Loucy (cell line): ENCODE data around the gene BCAS3.
A peak's percentile ranks its signal among the peaks of the same experiment; 100 is the strongest.

Experiments
- H2AFZ ChIP-seq: fragments of 200-600 bp; sonication (generic); 2 replicates; pipeline ENCODE4 v1.6.0; 2016; ENCODE audit warnings: antibody characterized with exemption, mild to moderate bottlenecking, low read length, moderate library complexity
- H3F3A ChIP-seq: fragments of 200-600 bp; 2 replicates; pipeline ENCODE4 v1.6.0; 2016; ENCODE audit warnings: antibody characterized with exemption, low read depth, mild to moderate bottlenecking
- H3K27me3 ChIP-seq: fragments of 200-600 bp; sonication (generic); 2 replicates; pipeline ENCODE4 v1.6.1; 2014; ENCODE audit warnings: low read length, mild to moderate bottlenecking; ENCODE audit not compliant: insufficient read depth, poor library complexity, severe bottlenecking
- H3K36me3 ChIP-seq: fragments of 200-600 bp; sonication (generic); 2 replicates; pipeline ENCODE4 v1.6.1; 2016; ENCODE audit warnings: low read length; ENCODE audit not compliant: insufficient read depth
- H3K4me1 ChIP-seq: fragments of 200-600 bp; sonication (generic); 2 replicates; pipeline ENCODE4 v1.5.1; 2014; ENCODE audit warnings: low read length, mild to moderate bottlenecking; ENCODE audit not compliant: insufficient read depth, poor library complexity, severe bottlenecking
- H3K4me2 ChIP-seq: fragments of 200-600 bp; sonication (generic); 2 replicates; pipeline ENCODE4 v1.6.0; 2014; ENCODE audit warnings: antibody characterized with exemption, low read length, low read depth, mild to moderate bottlenecking; ENCODE audit not compliant: poor library complexity, severe bottlenecking
- H3K4me3 ChIP-seq: fragments of 200-600 bp; sonication (generic); 2 replicates; pipeline ENCODE4 v1.5.1; 2014; ENCODE audit warnings: low read length, mild to moderate bottlenecking, mixed read lengths; ENCODE audit not compliant: poor library complexity, severe bottlenecking
- H3K79me2 ChIP-seq: fragments of 200-600 bp; sonication (generic); 2 replicates; pipeline ENCODE4 v1.6.1; 2014; ENCODE audit warnings: low read length; ENCODE audit not compliant: insufficient read depth
- H3K9ac ChIP-seq: fragments of 200-600 bp; sonication (generic); 2 replicates; pipeline ENCODE4 v1.6.0; 2014; ENCODE audit warnings: mild to moderate bottlenecking, low read depth, low read length, moderate library complexity; ENCODE audit not compliant: poor library complexity, severe bottlenecking
- H3K9me2 ChIP-seq: fragments of 200-600 bp; sonication (generic); replicated peaks from 2 replicates; pipeline ENCODE4 v1.6.1; 2016; ENCODE audit warnings: low read depth, low read length, mixed read lengths
- H3K9me3 ChIP-seq: fragments of 200-600 bp; sonication (generic); 2 replicates; pipeline ENCODE4 v1.6.1; 2014; ENCODE audit warnings: mild to moderate bottlenecking, antibody characterized with exemption, low read length, low read depth; ENCODE audit not compliant: insufficient read depth
- H4K20me1 ChIP-seq: fragments of 200-600 bp; sonication (generic); 2 replicates; pipeline ENCODE4 v1.6.0; 2014; ENCODE audit warnings: antibody characterized with exemption, low read length, mild to moderate bottlenecking; ENCODE audit not compliant: insufficient read depth, poor library complexity, severe bottlenecking
- CTCF ChIP-seq: fragments of 200-600 bp; sonication (generic); conservative IDR thresholded peaks from 2 replicates; pipeline ENCODE4 v1.5.1; 2014; ENCODE audit warnings: mild to moderate bottlenecking, antibody characterized with exemption, low read length
- EZH2phosphoT487 ChIP-seq: fragments of 200-600 bp; IDR thresholded peaks from 2 replicates; pipeline ENCODE4 v1.6.1; 2018; ENCODE audit warnings: antibody characterized with exemption, mild to moderate bottlenecking, moderate library complexity, borderline replicate concordance

The BCAS3 gene

GRCh38 chr17:61064087-61064951, 386.7 kb downstream of the BCAS3 start:
- Histone ChIP-seq H3K4me1 (peaks cover 17% of the 10 kb centered on the region), H4K20me1 (no peaks in the 10 kb centered on the region), H3K9me3 (no peaks in the 10 kb centered on the region), H3K4me3 (peak overlapping the region; percentile 53), H3K9ac (peak overlapping the region; percentile 39), H3F3A (no peaks in the 10 kb centered on the region), H3K9me2 (no peaks in the 10 kb centered on the region), H3K79me2 (no peaks in the 10 kb centered on the region), H3K36me3 (no peaks in the 10 kb centered on the region), H3K27me3 (no peaks in the 10 kb centered on the region), H2AFZ (peak overlapping the region; percentile 67; the same call in 1 of the 2 replicates), H3K4me2 (peak overlapping the region; percentile 72)
- TF ChIP-seq CTCF (no peak), EZH2phosphoT487 (no peak)

GRCh38 chr17:61065263-61065773, 387.7 kb downstream of the BCAS3 start:
- Histone ChIP-seq H3K9me3 (no peaks in the 10 kb centered on the region), H3F3A (no peaks in the 10 kb centered on the region), H3K9ac (peak overlapping the region; percentile 39), H3K27me3 (no peaks in the 10 kb centered on the region), H3K79me2 (no peaks in the 10 kb centered on the region), H3K4me3 (peak overlapping the region; percentile 53), H3K36me3 (no peaks in the 10 kb centered on the region), H2AFZ (peak overlapping the region; percentile 44; the same call in 1 of the 2 replicates), H3K4me2 (peak overlapping the region; percentile 72), H3K9me2 (no peaks in the 10 kb centered on the region), H4K20me1 (no peaks in the 10 kb centered on the region), H3K4me1 (peaks cover 17% of the 10 kb centered on the region)
- TF ChIP-seq EZH2phosphoT487 (no peak), CTCF (no peak)

- Histone ChIP-seq H3K4me1 (peaks cover 17% of the 10 kb centered on the region), H2AFZ (no peak overlapping the region), H3K9ac (no peak overlapping the region), H3K9me3 (no peaks in the 10 kb centered on the region), H3F3A (no peaks in the 10 kb centered on the region), H3K79me2 (no peaks in the 10 kb centered on the region), H3K4me2 (no peak overlapping the region), H3K27me3 (no peaks in the 10 kb centered on the region), H4K20me1 (no peaks in the 10 kb centered on the region), H3K4me3 (no peak overlapping the region), H3K36me3 (no peaks in the 10 kb centered on the region), H3K9me2 (no peaks in the 10 kb centered on the region)
- TF ChIP-seq EZH2phosphoT487 (no peak), CTCF (no peak)
Observed at GRCh38 chr17:61066062-61066461, 388.4 kb downstream of the BCAS3 start.
